Measurements from ENCODE around the gene CHCHD3. TPM values are rescaled to one million over a fixed set of nuclear protein-coding genes. Genes with fewer than 3 reads are reported as not detected.

Gene CHCHD3
- polyA plus RNA-seq, 1 donor (not counting 4 experiments of a cell fraction or from before 2014, with no cell fraction given) = 59.2 TPM

DNA sequence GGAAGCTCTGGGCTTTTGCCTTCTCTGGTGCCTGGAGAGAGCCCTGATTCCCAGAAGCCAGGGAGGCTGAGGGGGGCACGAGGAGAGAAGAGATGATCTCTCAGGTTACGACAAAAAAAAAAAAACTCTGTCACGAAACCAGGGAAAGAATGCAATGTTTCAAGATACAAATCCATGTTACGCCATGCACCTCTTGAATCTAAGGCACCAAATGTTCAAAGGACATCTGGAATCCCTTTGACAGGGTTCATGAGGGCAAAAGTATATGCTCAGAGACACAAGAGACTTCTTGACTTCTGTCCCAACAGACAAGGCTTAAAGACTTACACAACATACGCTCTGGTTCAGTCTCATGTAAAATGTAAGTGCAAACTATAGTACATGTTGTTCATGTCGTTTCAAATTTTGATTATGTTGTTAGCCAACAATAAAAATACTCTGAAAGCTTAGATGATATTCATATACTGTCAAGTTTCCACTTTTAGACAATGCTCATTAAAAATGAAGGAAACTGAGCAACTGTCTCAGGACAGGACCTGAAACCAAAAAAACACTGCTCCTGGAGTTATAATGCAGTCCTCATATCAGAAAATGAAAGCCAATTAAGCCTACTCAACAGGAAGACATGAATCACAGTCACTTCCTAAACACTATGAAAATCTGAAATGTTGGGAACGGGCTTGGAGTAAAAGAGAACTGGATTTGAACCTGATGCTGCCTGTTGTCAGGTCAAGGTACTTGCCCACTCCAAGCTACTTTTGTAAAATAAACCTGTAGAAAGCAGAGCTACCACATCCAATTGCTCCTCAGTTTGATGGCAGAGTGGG lies 72.3 kb downstream of the CHCHD3 start:
- H3K27me3 ChIP-seq (ENCODE audit: control insufficient read depth, extremely low read depth, insufficient read depth, low read length) = no peaks in the 10 kb centered on the region
- H4K20me1 ChIP-seq (ENCODE audit: control insufficient read depth, extremely low read depth, insufficient read depth, low read length) = no peaks in the 10 kb centered on the region
- no peak overlapping the region for H3K4me3 ChIP-seq (ENCODE audit: control insufficient read depth in 2 of 3, extremely low read depth in 1 of 3, insufficient read depth in 2 of 3, low read depth in 1 of 3, low read length in 3 of 3)
- H3K9me3 ChIP-seq (ENCODE audit: control insufficient read depth, low read depth, low read length) = no peaks in the 10 kb centered on the region
- H3K36me3 ChIP-seq (ENCODE audit: control insufficient read depth in 2 of 2, extremely low read depth in 1 of 2, insufficient read depth in 2 of 2, low read length in 2 of 2) = no peaks in the 10 kb centered on the region
- no peak overlapping the region for H3K4me2 ChIP-seq (ENCODE audit: control insufficient read depth, extremely low read depth, insufficient read depth, low read depth, low read length)
- H3K9me1 ChIP-seq (ENCODE audit: control insufficient read depth, extremely low read depth, insufficient read depth, low read length) = no peaks in the 10 kb centered on the region
- no peak overlapping the region for H3K27ac ChIP-seq (ENCODE audit: control insufficient read depth, insufficient read depth, low read length)
- DNase-seq (ENCODE audit: low read depth, low spot score) = no peak
- no peak for FAIRE-seq
- peaks cover 3% of the 10 kb centered on the region for H3K79me2 ChIP-seq (ENCODE audit: control insufficient read depth, insufficient read depth, low read length)
- dilution Hi-C loops (cut with MboI; ENCODE audit: extremely low pct_ligation_motif_present, low sequenced_read_pairs) = no loop called here
- TF ChIP-seq EZH2 (IDR thresholded peaks at IDR 0.05; ENCODE audit: low read length) (no peak), CTCF (optimal IDR thresholded peaks at IDR 0.05 in 1 of 3, IDR thresholded peaks at IDR 0.05 in 1 of 3, conservative IDR thresholded peaks at IDR 0.05 in 1 of 3; ENCODE audit: extremely low read depth in 1 of 3, insufficient read depth in 2 of 3, low read length in 3 of 3) (no peak)
- H3K9ac ChIP-seq (ENCODE audit: control insufficient read depth, extremely low read depth, insufficient read depth, low read length) = no peak overlapping the region
- H2AFZ ChIP-seq (ENCODE audit: control insufficient read depth, low read length) = no peak overlapping the region
- no peaks in the 10 kb centered on the region for H3K4me1 ChIP-seq (ENCODE audit: control insufficient read depth, extremely low read depth, insufficient read depth, low read length)

DNA sequence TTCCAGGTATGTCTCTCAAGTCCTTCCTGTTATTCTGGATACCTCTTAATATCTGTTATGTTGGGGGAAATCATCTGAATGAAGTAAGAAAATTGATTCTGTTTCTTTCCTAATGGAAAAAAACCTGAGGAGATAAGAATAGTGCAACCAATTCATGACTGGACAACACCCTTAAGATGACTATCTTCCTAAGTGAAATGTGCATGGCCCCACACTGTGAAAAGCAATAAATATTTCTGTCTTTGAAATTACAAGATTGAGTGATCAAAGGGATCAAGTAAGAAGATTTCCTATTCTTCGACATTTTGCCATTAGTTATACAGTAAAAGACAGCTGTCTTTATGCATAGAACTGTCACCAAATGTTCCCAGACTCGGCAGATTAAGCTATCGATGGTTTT lies 73.9 kb downstream of the CHCHD3 start:
- FAIRE-seq = no peak
- peaks cover 2% of the 10 kb centered on the region for H3K79me2 ChIP-seq (ENCODE audit: control insufficient read depth, insufficient read depth, low read length)
- dilution Hi-C loops (cut with MboI; ENCODE audit: extremely low pct_ligation_motif_present, low sequenced_read_pairs) = no loop called here

More for the DNA sequence above, 73.9 kb downstream of the CHCHD3 start:
- no peaks in the 10 kb centered on the region for H3K27me3 ChIP-seq (ENCODE audit: control insufficient read depth, extremely low read depth, insufficient read depth, low read length)
- no peak overlapping the region for H3K4me2 ChIP-seq (ENCODE audit: control insufficient read depth, extremely low read depth, insufficient read depth, low read depth, low read length)
- H3K4me3 ChIP-seq (ENCODE audit: control insufficient read depth in 2 of 3, extremely low read depth in 1 of 3, insufficient read depth in 2 of 3, low read depth in 1 of 3, low read length in 3 of 3) = no peak overlapping the region
- H2AFZ ChIP-seq (ENCODE audit: control insufficient read depth, low read length) = no peak overlapping the region
- H3K9ac ChIP-seq (ENCODE audit: control insufficient read depth, extremely low read depth, insufficient read depth, low read length) = no peak overlapping the region
- H3K4me1 ChIP-seq (ENCODE audit: control insufficient read depth, extremely low read depth, insufficient read depth, low read length) = no peaks in the 10 kb centered on the region
- H3K36me3 ChIP-seq (ENCODE audit: control insufficient read depth in 2 of 2, extremely low read depth in 1 of 2, insufficient read depth in 2 of 2, low read length in 2 of 2) = no peaks in the 10 kb centered on the region
- H3K9me1 ChIP-seq (ENCODE audit: control insufficient read depth, extremely low read depth, insufficient read depth, low read length) = no peaks in the 10 kb centered on the region
- no peak for TF ChIP-seq EZH2 (IDR thresholded peaks at IDR 0.05; ENCODE audit: low read length)
- TF ChIP-seq CTCF (optimal IDR thresholded peaks at IDR 0.05 in 1 of 3, IDR thresholded peaks at IDR 0.05 in 1 of 3, conservative IDR thresholded peaks at IDR 0.05 in 1 of 3; ENCODE audit: extremely low read depth in 1 of 3, insufficient read depth in 2 of 3, low read length in 3 of 3) = no peak
- H4K20me1 ChIP-seq (ENCODE audit: control insufficient read depth, extremely low read depth, insufficient read depth, low read length) = no peaks in the 10 kb centered on the region
- DNase-seq (ENCODE audit: low read depth, low spot score) = no peak
- H3K27ac ChIP-seq (ENCODE audit: control insufficient read depth, insufficient read depth, low read length) = no peak overlapping the region
- H3K9me3 ChIP-seq (ENCODE audit: control insufficient read depth, low read depth, low read length) = no peaks in the 10 kb centered on the region
